ENCODE measurements around the gene EXD1.
"Not testable (repeated sequence)": the region's sequence is repeated elsewhere in the genome, so short reads cannot be mapped to it uniquely, and the experiment has no call there.

EXD1 gene

DNA sequence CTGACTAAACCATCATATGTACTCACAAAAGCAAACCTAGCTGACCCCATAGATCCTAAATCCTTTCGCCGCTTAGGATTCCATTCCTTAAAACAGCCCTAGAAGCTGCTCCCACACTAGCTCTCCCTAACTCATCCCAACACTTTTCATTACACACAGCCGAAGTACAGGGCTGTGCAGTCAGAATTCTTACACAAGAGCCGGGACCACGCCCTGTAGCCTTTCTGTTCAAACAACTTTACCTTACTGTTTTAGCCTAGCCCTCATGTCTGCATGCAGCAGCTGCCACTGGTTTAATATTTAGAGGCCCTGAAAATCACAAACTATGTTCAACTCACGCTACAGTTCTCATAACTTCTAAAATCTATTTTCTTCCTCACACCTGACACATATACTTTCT lies 95.0 kb downstream of the EXD1 start:
- not testable (repeated sequence) for DNase-seq

DNA sequence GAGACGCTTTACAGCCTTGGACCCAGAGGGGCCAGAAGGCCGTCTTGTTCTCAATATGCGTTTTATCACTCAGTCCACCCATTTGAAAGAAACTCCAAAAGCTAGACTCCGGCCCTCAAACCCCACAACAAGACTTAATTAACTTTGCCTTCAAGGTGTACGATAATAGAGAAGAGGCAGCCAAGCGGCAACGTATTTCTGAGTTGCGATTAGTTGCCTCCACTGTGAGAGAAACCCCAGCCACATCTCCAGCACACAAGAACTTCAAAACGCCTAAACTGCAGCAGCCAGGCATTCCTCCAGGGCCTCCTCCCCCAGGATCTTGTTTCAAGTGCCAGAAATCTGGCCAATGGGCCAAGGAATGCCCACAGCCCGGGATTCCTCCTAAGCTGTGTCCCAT lies 97.1 kb downstream of the EXD1 start:
- DNase-seq, result no peak

Measured in central memory CD4-positive, alpha-beta T cell (primary cell).